ENCODE measurements around the gene FCHSD2. TPM values are rescaled to one million over a fixed set of nuclear protein-coding genes. Genes with fewer than 3 reads are reported as not detected.
A peak's percentile ranks its signal among the peaks of the same experiment; 100 is the strongest.

FCHSD2 gene
- total RNA-seq, 2 donors from 2014 or later: 14.0 to 17.6 TPM

- Mint-ChIP-seq H3K27ac (no peak overlapping the region), H3K4me3 (no peak overlapping the region), H3K36me3 (ENCODE audit: low read depth) (peaks cover 18% of the 10 kb centered on the region), H3K9me3 (peaks cover 18% of the 10 kb centered on the region), H3K27me3 (ENCODE audit: insufficient read depth) (no peaks in the 10 kb centered on the region), H3K4me1 (peaks cover 26% of the 10 kb centered on the region)
- H3K4me3 ChIP-seq (ENCODE audit: low read length): peak overlapping the region; percentile 31
- no peaks in the 10 kb centered on the region for H3K27me3 ChIP-seq (ENCODE audit: control insufficient read depth, insufficient read depth, low read length, poor library complexity, severe bottlenecking)
- 57 to 80% methylated on average over 1 of the region's 1 CpG for WGBS, 2 experiments (ENCODE audit: insufficient coverage in 1 of 2, insufficient read length in 1 of 2)
- H3K4me1 ChIP-seq (ENCODE audit: control insufficient read depth, insufficient read depth, low read length): peaks cover 8% of the 10 kb centered on the region
- H3K27ac ChIP-seq (ENCODE audit: low read depth, low read length): no peak overlapping the region
- peaks cover 23% of the 10 kb centered on the region for H3K9me3 ChIP-seq (ENCODE audit: control insufficient read depth, low read length)
- no peak for TF ChIP-seq CTCF (conservative IDR thresholded peaks at IDR 0.05)
- no peak overlapping the region for H3K9ac ChIP-seq (ENCODE audit: extremely low read depth, low read length, poor library complexity, severe bottlenecking)
- peaks cover 7% of the 10 kb centered on the region for H3K36me3 ChIP-seq (ENCODE audit: control insufficient read depth, insufficient read depth, low read length)
- DNase-seq: no peak
Measured at GRCh38 chr11:73013021-73013420, 129.1 kb downstream of the FCHSD2 start.

- Histone ChIP-seq H3K36me3 (ENCODE audit: control insufficient read depth, insufficient read depth, low read length) (peaks cover 7% of the 10 kb centered on the region), H3K4me1 (ENCODE audit: control insufficient read depth, insufficient read depth, low read length) (peaks cover 8% of the 10 kb centered on the region), H3K4me3 (ENCODE audit: low read length) (peak overlapping the region; percentile 31), H3K27me3 (ENCODE audit: control insufficient read depth, insufficient read depth, low read length, poor library complexity, severe bottlenecking) (no peaks in the 10 kb centered on the region), H3K9me3 (ENCODE audit: control insufficient read depth, low read length) (peaks cover 23% of the 10 kb centered on the region), H3K27ac (ENCODE audit: low read depth, low read length) (no peak overlapping the region), H3K9ac (ENCODE audit: extremely low read depth, low read length, poor library complexity, severe bottlenecking) (no peak overlapping the region)
- DNase-seq: no peak
- peaks cover 18% of the 10 kb centered on the region for H3K9me3 Mint-ChIP-seq
- no peak overlapping the region for H3K4me3 Mint-ChIP-seq
- H3K27me3 Mint-ChIP-seq (ENCODE audit: insufficient read depth): no peaks in the 10 kb centered on the region
- no peak overlapping the region for H3K27ac Mint-ChIP-seq
- TF ChIP-seq CTCF (conservative IDR thresholded peaks at IDR 0.05): no peak
- 50 to 70% methylated on average over 2 of the region's 2 CpGs for WGBS, 2 experiments (ENCODE audit: insufficient coverage in 1 of 2, insufficient read length in 1 of 2)
- peaks cover 26% of the 10 kb centered on the region for H3K4me1 Mint-ChIP-seq
- peaks cover 18% of the 10 kb centered on the region for H3K36me3 Mint-ChIP-seq (ENCODE audit: low read depth)
Measured at GRCh38 chr11:73012121-73012863, 129.8 kb downstream of the FCHSD2 start.

- peaks cover 26% of the 10 kb centered on the region for H3K4me1 Mint-ChIP-seq
- H3K4me1 ChIP-seq (ENCODE audit: control insufficient read depth, insufficient read depth, low read length): peaks cover 8% of the 10 kb centered on the region
- H3K4me3 ChIP-seq (ENCODE audit: low read length): no peak overlapping the region
- WGBS, 2 experiments (ENCODE audit: insufficient coverage in 1 of 2, insufficient read length in 1 of 2): 88 to 100% methylated on average over 1 to 2 of the region's 2 CpGs
- H3K36me3 ChIP-seq (ENCODE audit: control insufficient read depth, insufficient read depth, low read length): peaks cover 7% of the 10 kb centered on the region
- H3K36me3 Mint-ChIP-seq (ENCODE audit: low read depth): peaks cover 18% of the 10 kb centered on the region
- H3K9me3 Mint-ChIP-seq: peaks cover 18% of the 10 kb centered on the region
- no peak for DNase-seq
- H3K27me3 Mint-ChIP-seq (ENCODE audit: insufficient read depth): no peaks in the 10 kb centered on the region
- H3K27ac Mint-ChIP-seq: no peak overlapping the region
- H3K27me3 ChIP-seq (ENCODE audit: control insufficient read depth, insufficient read depth, low read length, poor library complexity, severe bottlenecking): no peaks in the 10 kb centered on the region
- H3K27ac ChIP-seq (ENCODE audit: low read depth, low read length): no peak overlapping the region
- H3K4me3 Mint-ChIP-seq: no peak overlapping the region
- no peak overlapping the region for H3K9ac ChIP-seq (ENCODE audit: extremely low read depth, low read length, poor library complexity, severe bottlenecking)
- H3K9me3 ChIP-seq (ENCODE audit: control insufficient read depth, low read length): peaks cover 23% of the 10 kb centered on the region
- TF ChIP-seq CTCF (conservative IDR thresholded peaks at IDR 0.05): no peak
Measured at GRCh38 chr11:73011126-73011817, 130.8 kb downstream of the FCHSD2 start.
